Hepatocyte (in vitro differentiated cells): ENCODE results near the gene TMEM225B. TPM values are rescaled to one million over a fixed set of nuclear protein-coding genes. Genes with fewer than 3 reads are reported as not detected.

Experiments
- DNase-seq: peaks from one replicate; pipeline ENCODE4 v3.0.0-alpha.2; 2016; ENCODE audit warnings: low spot score
- H2AFZ ChIP-seq: fragments of 200-600 bp; sonication (generic); 2 replicates; pipeline ENCODE4 v1.6.0; 2016; ENCODE audit warnings: antibody characterized with exemption, mild to moderate bottlenecking
- H3K27ac ChIP-seq: fragments of 200-600 bp; sonication (generic); 2 replicates; pipeline ENCODE4 v1.5.1; 2016; ENCODE audit warnings: mild to moderate bottlenecking
- H3K27me3 ChIP-seq: fragments of 200-600 bp; sonication (generic); 2 replicates; pipeline ENCODE4 v1.6.1; 2016
- H3K36me3 ChIP-seq: fragments of 200-600 bp; sonication (generic); replicated peaks from 2 replicates; pipeline ENCODE4 v1.5.1; 2016; ENCODE audit warnings: low read depth; ENCODE audit not compliant: insufficient read depth
- H3K4me1 ChIP-seq: fragments of 200-600 bp; sonication (generic); 2 replicates; pipeline ENCODE4 v1.5.1; 2016; ENCODE audit warnings: mild to moderate bottlenecking, moderate library complexity; ENCODE audit not compliant: insufficient read depth
- H3K4me2 ChIP-seq: fragments of 200-600 bp; sonication (generic); 2 replicates; pipeline ENCODE4 v1.6.0; 2016
- H3K4me3 ChIP-seq: fragments of 200-600 bp; sonication (generic); 2 replicates; pipeline ENCODE4 v1.5.1; 2016; ENCODE audit warnings: mild to moderate bottlenecking
- H3K79me2 ChIP-seq: fragments of 200-600 bp; sonication (generic); 2 replicates; pipeline ENCODE4 v1.6.0; 2017; ENCODE audit warnings: mild to moderate bottlenecking
- H3K9me2 ChIP-seq: fragments of 200-600 bp; sonication (generic); replicated peaks from 2 replicates; pipeline ENCODE4 v1.6.0; 2017; ENCODE audit warnings: mild to moderate bottlenecking; ENCODE audit not compliant: insufficient read depth
- H3K9me3 ChIP-seq: fragments of 200-600 bp; sonication (generic); 2 replicates; pipeline ENCODE4 v1.5.1; 2016; ENCODE audit warnings: low read depth, mild to moderate bottlenecking
- H4K20me1 ChIP-seq: fragments of 200-600 bp; sonication (generic); 2 replicates; pipeline ENCODE4 v1.6.0; 2016; ENCODE audit warnings: mild to moderate bottlenecking; ENCODE audit not compliant: insufficient read depth, poor library complexity, severe bottlenecking
- EZH2 ChIP-seq: fragments of 200-600 bp; sonication (generic); IDR thresholded peaks from 2 replicates; pipeline ENCODE4 v1.6.1; 2016; ENCODE audit warnings: antibody characterized with exemption, mild to moderate bottlenecking, borderline replicate concordance
- EZH2phosphoT487 ChIP-seq: fragments of 200-600 bp; sonication (generic); IDR thresholded peaks from one replicate; pipeline ENCODE4 v1.6.1; 2018; ENCODE audit warnings: antibody characterized with exemption, mild to moderate bottlenecking, low read depth, moderate library complexity; ENCODE audit not compliant: unreplicated experiment, severe bottlenecking
- WGBS: methylation state at CpG from one replicate; pipeline ENCODE4 v1.1.6; 2016; ENCODE audit warnings: low lambda C conversion rate; ENCODE audit errors: missing lambda C conversion rate; 5-methylcytosine and 5-hydroxymethylcytosine counted together
- polyA plus RNA-seq: library from polyadenylated mRNA; unstranded; fragments of >200 nt; fragmentation: Nextera tagmentation; extraction: Ambion mirVana; gene quantifications from 2 replicates; pipeline ENCODE4 v1.2.1, GENCODE V29; 2016
- total RNA-seq: library from RNA; depleted of rRNA; stranded (reverse); fragments of >200 nt; gene quantifications from 2 replicates; pipeline ENCODE4 v1.2.3, GENCODE V29; 2014
- TF ChIP-seq, protein P1 (sequence below): fragments of 200-600 bp; sonication (generic); IDR thresholded peaks from 2 replicates; pipeline ENCODE4 v1.5.1; 2016; ENCODE audit warnings: antibody characterized with exemption, mild to moderate bottlenecking; ENCODE audit not compliant: poor library complexity

TMEM225B gene
- total and polyA plus RNA-seq, 2 experiments from 2014 or later, result 0.12 to 0.20 TPM

DNA sequence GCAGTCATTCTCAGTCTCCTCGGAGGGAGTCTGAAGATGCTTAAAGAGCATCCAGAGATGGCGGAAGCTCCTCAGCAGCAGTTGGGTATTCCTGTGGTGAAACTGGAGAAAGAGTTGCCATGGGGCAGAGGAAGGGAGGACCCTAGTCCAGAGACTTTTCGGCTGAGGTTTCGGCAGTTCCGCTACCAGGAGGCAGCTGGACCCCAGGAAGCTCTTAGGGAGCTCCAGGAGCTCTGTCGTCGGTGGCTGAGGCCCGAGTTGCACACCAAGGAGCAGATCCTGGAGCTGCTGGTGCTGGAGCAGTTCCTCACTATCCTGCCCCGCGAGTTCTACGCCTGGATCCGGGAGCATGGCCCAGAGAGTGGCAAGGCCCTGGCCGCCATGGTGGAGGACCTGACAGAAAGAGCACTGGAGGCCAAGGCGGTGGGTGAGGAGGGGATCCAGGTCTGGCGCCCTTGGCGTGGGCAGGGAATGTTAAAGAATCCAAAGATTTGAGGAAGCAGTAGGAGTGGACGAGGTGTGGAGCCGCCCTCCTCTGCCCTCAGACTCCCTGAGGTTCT, 21.6 kb downstream of the TMEM225B start:
- no peaks in the 10 kb centered on the region for H3K36me3 ChIP-seq
- no peaks in the 10 kb centered on the region for H3K9me2 ChIP-seq
- H3K4me2 ChIP-seq, result no peak overlapping the region

DNA sequence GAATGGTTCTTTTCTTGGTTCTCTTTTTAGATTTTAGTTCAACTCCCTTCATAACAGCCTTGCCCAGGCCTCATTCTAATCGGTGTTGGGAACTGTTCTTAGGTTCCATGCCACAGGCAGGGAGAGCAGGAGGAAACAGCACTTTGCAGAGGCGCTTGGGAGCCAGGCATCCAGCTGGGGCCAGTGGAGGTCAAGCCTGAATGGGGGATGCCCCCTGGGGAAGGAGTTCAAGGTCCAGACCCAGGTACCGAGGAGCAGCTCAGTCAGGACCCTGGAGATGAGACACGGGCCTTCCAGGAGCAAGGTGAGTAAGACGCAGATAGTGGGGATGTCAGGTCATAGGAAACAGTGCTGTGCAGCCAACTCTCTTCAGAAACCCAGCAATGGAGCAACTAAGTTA, 23.2 kb downstream of the TMEM225B start:
- DNase-seq, result no peak
- WGBS, result 88% methylated on average over 5 of the region's 5 CpGs

More for the DNA sequence above, 21.6 kb downstream of the TMEM225B start:
- H3K4me3 ChIP-seq, result no peak overlapping the region
- no peaks in the 10 kb centered on the region for H3K27me3 ChIP-seq
- no peaks in the 10 kb centered on the region for H3K9me3 ChIP-seq
- peaks cover 27% of the 10 kb centered on the region for H3K79me2 ChIP-seq
- no peak overlapping the region for H3K27ac ChIP-seq
- no peak overlapping the region for H2AFZ ChIP-seq
- peaks cover 6% of the 10 kb centered on the region for H3K4me1 ChIP-seq
- TF ChIP-seq, protein P1, sequence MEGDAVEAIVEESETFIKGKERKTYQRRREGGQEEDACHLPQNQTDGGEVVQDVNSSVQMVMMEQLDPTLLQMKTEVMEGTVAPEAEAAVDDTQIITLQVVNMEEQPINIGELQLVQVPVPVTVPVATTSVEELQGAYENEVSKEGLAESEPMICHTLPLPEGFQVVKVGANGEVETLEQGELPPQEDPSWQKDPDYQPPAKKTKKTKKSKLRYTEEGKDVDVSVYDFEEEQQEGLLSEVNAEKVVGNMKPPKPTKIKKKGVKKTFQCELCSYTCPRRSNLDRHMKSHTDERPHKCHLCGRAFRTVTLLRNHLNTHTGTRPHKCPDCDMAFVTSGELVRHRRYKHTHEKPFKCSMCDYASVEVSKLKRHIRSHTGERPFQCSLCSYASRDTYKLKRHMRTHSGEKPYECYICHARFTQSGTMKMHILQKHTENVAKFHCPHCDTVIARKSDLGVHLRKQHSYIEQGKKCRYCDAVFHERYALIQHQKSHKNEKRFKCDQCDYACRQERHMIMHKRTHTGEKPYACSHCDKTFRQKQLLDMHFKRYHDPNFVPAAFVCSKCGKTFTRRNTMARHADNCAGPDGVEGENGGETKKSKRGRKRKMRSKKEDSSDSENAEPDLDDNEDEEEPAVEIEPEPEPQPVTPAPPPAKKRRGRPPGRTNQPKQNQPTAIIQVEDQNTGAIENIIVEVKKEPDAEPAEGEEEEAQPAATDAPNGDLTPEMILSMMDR, result no peak
- TF ChIP-seq EZH2phosphoT487, result no peak
- H4K20me1 ChIP-seq, result no peaks in the 10 kb centered on the region
- no peak for DNase-seq
- WGBS, result 98% methylated on average over 18 of the region's 18 CpGs

GRCh38 chr7:99622596-99622995, 24.5 kb downstream of the TMEM225B start:
- Histone ChIP-seq H2AFZ (no peak overlapping the region), H3K4me2 (no peak overlapping the region), H3K4me3 (no peak overlapping the region), H3K27me3 (no peaks in the 10 kb centered on the region), H3K36me3 (no peaks in the 10 kb centered on the region), H3K79me2 (peaks cover 20% of the 10 kb centered on the region), H3K4me1 (peaks cover 6% of the 10 kb centered on the region), H3K9me2 (no peaks in the 10 kb centered on the region), H3K27ac (no peak overlapping the region), H4K20me1 (no peaks in the 10 kb centered on the region), H3K9me3 (no peaks in the 10 kb centered on the region)
- no peak for DNase-seq
- TF ChIP-seq EZH2phosphoT487 (no peak), EZH2 (no peak)
- TF ChIP-seq, protein P1, result no peak
- WGBS, result 94% methylated on average over 10 of the region's 10 CpGs

More for the DNA sequence above, 23.2 kb downstream of the TMEM225B start:
- Histone ChIP-seq H3K27ac (no peak overlapping the region), H3K36me3 (no peaks in the 10 kb centered on the region), H3K9me3 (no peaks in the 10 kb centered on the region), H3K79me2 (peaks cover 27% of the 10 kb centered on the region), H3K27me3 (no peaks in the 10 kb centered on the region), H4K20me1 (no peaks in the 10 kb centered on the region), H2AFZ (no peak overlapping the region), H3K4me1 (peaks cover 6% of the 10 kb centered on the region), H3K4me2 (no peak overlapping the region), H3K9me2 (no peaks in the 10 kb centered on the region), H3K4me3 (no peak overlapping the region)
- TF ChIP-seq, protein P1, result no peak
- no peak for TF ChIP-seq EZH2
- no peak for TF ChIP-seq EZH2phosphoT487
